Measurements from ENCODE around the gene MTMR12. TPM values are rescaled to one million over a fixed set of nuclear protein-coding genes. Genes with fewer than 3 reads are reported as not detected.

Gene MTMR12
- total and polyA plus RNA-seq, 2 experiments from 2014 or later = 18.3 to 51.6 TPM

DNA sequence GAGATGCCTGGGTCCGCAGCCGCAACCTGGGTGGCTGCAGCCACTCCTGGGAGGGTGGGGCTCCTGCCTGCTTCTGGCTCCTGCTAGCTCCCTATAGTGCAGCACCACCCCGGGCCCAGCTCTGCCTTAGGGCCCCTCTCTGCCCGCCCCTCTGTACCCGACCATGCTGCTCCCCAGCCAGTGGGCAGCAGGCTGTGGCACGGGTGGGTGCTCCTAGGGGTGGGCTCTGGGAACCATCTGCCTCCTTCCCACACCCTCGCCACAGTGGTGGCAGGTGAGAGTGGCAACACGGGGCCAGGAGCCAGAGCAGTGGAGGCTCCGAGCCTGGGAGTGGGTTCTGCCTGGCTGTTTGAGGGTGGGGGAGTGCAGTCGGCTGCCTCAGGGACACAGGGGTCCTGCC lies 7.8 kb upstream of the MTMR12 start:
- no peak overlapping the region for H3K27ac ChIP-seq (ENCODE audit: low read depth)
- no peak overlapping the region for H3K4me2 ChIP-seq
- H4K20me1 ChIP-seq (replicated peaks; ENCODE audit: insufficient read depth) = no peaks in the 10 kb centered on the region
- no peak for ATAC-seq
- Mint-ChIP-seq H3K36me3 (ENCODE audit: low read depth) (no peaks in the 10 kb centered on the region; the same call in 2 of the 3 replicates), H3K9me3 (peaks cover 5% of the 10 kb centered on the region; the same call in 2 of the 3 replicates), H3K4me3 (no peak overlapping the region), H3K27ac (no peak overlapping the region), H3K27me3 (ENCODE audit: insufficient read depth, low read depth, poor library complexity) (peaks cover 10% of the 10 kb centered on the region), H3K4me1 (peaks cover 2% of the 10 kb centered on the region; the same call in 1 of the 3 replicates)
- H3K79me2 ChIP-seq (replicated peaks; ENCODE audit: insufficient read depth) = no peaks in the 10 kb centered on the region
- H2AFZ ChIP-seq = no peak overlapping the region
- DNase-seq (ENCODE audit: low spot score) = no peak
- H3K9me2 ChIP-seq (ENCODE audit: insufficient read depth) = no peaks in the 10 kb centered on the region
- no peaks in the 10 kb centered on the region for H3F3A ChIP-seq (replicated peaks; ENCODE audit: low read depth)
- H3K36me3 ChIP-seq (ENCODE audit: insufficient read depth) = no peaks in the 10 kb centered on the region
- H3K4me3 ChIP-seq = no peak overlapping the region
- no peak for TF ChIP-seq NANOG (IDR thresholded peaks at IDR 0.05; ENCODE audit: borderline replicate concordance)
- no peak for TF ChIP-seq EZH2phosphoT487 (IDR thresholded peaks at IDR 0.05; ENCODE audit: unreplicated experiment)
- TF ChIP-seq, protein P1, sequence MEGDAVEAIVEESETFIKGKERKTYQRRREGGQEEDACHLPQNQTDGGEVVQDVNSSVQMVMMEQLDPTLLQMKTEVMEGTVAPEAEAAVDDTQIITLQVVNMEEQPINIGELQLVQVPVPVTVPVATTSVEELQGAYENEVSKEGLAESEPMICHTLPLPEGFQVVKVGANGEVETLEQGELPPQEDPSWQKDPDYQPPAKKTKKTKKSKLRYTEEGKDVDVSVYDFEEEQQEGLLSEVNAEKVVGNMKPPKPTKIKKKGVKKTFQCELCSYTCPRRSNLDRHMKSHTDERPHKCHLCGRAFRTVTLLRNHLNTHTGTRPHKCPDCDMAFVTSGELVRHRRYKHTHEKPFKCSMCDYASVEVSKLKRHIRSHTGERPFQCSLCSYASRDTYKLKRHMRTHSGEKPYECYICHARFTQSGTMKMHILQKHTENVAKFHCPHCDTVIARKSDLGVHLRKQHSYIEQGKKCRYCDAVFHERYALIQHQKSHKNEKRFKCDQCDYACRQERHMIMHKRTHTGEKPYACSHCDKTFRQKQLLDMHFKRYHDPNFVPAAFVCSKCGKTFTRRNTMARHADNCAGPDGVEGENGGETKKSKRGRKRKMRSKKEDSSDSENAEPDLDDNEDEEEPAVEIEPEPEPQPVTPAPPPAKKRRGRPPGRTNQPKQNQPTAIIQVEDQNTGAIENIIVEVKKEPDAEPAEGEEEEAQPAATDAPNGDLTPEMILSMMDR (conservative IDR thresholded peaks at IDR 0.05; ENCODE audit: low read depth in 2 of 2) = no peak
- TF ChIP-seq EZH2 (IDR thresholded peaks at IDR 0.05; ENCODE audit: low read depth, unreplicated experiment) = no peak
- TF ChIP-seq, protein P2, sequence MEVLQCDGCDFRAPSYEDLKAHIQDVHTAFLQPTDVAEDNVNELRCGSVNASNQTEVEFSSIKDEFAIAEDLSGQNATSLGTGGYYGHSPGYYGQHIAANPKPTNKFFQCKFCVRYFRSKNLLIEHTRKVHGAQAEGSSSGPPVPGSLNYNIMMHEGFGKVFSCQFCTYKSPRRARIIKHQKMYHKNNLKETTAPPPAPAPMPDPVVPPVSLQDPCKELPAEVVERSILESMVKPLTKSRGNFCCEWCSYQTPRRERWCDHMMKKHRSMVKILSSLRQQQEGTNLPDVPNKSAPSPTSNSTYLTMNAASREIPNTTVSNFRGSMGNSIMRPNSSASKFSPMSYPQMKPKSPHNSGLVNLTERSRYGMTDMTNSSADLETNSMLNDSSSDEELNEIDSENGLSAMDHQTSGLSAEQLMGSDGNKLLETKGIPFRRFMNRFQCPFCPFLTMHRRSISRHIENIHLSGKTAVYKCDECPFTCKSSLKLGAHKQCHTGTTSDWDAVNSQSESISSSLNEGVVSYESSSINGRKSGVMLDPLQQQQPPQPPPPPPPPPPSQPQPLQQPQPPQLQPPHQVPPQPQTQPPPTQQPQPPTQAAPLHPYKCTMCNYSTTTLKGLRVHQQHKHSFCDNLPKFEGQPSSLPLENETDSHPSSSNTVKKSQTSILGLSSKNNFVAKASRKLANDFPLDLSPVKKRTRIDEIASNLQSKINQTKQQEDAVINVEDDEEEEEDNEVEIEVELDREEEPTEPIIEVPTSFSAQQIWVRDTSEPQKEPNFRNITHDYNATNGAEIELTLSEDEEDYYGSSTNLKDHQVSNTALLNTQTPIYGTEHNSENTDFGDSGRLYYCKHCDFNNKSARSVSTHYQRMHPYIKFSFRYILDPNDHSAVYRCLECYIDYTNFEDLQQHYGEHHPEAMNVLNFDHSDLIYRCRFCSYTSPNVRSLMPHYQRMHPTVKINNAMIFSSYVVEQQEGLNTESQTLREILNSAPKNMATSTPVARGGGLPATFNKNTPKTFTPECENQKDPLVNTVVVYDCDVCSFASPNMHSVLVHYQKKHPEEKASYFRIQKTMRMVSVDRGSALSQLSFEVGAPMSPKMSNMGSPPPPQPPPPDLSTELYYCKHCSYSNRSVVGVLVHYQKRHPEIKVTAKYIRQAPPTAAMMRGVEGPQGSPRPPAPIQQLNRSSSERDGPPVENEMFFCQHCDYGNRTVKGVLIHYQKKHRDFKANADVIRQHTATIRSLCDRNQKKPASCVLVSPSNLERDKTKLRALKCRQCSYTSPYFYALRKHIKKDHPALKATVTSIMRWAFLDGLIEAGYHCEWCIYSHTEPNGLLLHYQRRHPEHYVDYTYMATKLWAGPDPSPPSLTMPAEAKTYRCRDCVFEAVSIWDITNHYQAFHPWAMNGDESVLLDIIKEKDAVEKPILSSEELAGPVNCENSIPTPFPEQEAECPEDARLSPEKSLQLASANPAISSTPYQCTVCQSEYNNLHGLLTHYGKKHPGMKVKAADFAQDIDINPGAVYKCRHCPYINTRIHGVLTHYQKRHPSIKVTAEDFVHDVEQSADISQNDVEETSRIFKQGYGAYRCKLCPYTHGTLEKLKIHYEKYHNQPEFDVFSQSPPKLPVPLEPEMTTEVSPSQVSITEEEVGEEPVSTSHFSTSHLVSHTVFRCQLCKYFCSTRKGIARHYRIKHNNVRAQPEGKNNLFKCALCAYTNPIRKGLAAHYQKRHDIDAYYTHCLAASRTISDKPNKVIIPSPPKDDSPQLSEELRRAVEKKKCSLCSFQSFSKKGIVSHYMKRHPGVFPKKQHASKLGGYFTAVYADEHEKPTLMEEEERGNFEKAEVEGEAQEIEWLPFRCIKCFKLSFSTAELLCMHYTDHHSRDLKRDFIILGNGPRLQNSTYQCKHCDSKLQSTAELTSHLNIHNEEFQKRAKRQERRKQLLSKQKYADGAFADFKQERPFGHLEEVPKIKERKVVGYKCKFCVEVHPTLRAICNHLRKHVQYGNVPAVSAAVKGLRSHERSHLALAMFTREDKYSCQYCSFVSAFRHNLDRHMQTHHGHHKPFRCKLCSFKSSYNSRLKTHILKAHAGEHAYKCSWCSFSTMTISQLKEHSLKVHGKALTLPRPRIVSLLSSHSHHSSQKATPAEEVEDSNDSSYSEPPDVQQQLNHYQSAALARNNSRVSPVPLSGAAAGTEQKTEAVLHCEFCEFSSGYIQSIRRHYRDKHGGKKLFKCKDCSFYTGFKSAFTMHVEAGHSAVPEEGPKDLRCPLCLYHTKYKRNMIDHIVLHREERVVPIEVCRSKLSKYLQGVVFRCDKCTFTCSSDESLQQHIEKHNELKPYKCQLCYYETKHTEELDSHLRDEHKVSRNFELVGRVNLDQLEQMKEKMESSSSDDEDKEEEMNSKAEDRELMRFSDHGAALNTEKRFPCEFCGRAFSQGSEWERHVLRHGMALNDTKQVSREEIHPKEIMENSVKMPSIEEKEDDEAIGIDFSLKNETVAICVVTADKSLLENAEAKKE (CRISPR knock-in tag; IDR thresholded peaks at IDR 0.05) = no peak
- TF ChIP-seq, protein P3, sequence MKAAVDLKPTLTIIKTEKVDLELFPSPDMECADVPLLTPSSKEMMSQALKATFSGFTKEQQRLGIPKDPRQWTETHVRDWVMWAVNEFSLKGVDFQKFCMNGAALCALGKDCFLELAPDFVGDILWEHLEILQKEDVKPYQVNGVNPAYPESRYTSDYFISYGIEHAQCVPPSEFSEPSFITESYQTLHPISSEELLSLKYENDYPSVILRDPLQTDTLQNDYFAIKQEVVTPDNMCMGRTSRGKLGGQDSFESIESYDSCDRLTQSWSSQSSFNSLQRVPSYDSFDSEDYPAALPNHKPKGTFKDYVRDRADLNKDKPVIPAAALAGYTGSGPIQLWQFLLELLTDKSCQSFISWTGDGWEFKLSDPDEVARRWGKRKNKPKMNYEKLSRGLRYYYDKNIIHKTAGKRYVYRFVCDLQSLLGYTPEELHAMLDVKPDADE (IDR thresholded peaks at IDR 0.05) = no peak
- no peak for TF ChIP-seq JUNB (IDR thresholded peaks at IDR 0.05; ENCODE audit: unreplicated experiment)
- TF ChIP-seq STAT1 (IDR thresholded peaks at IDR 0.05; ENCODE audit: unreplicated experiment) = no peak
- no peak for TF ChIP-seq CREB1 (CRISPR knock-in tag; IDR thresholded peaks at IDR 0.05; ENCODE audit: low read depth)
- TF ChIP-seq POLR2AphosphoS5 (IDR thresholded peaks at IDR 0.05; ENCODE audit: low read depth) = no peak
- TF ChIP-seq, protein P4, sequence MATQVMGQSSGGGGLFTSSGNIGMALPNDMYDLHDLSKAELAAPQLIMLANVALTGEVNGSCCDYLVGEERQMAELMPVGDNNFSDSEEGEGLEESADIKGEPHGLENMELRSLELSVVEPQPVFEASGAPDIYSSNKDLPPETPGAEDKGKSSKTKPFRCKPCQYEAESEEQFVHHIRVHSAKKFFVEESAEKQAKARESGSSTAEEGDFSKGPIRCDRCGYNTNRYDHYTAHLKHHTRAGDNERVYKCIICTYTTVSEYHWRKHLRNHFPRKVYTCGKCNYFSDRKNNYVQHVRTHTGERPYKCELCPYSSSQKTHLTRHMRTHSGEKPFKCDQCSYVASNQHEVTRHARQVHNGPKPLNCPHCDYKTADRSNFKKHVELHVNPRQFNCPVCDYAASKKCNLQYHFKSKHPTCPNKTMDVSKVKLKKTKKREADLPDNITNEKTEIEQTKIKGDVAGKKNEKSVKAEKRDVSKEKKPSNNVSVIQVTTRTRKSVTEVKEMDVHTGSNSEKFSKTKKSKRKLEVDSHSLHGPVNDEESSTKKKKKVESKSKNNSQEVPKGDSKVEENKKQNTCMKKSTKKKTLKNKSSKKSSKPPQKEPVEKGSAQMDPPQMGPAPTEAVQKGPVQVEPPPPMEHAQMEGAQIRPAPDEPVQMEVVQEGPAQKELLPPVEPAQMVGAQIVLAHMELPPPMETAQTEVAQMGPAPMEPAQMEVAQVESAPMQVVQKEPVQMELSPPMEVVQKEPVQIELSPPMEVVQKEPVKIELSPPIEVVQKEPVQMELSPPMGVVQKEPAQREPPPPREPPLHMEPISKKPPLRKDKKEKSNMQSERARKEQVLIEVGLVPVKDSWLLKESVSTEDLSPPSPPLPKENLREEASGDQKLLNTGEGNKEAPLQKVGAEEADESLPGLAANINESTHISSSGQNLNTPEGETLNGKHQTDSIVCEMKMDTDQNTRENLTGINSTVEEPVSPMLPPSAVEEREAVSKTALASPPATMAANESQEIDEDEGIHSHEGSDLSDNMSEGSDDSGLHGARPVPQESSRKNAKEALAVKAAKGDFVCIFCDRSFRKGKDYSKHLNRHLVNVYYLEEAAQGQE (IDR thresholded peaks at IDR 0.05; ENCODE audit: unreplicated experiment) = no peak
- TF ChIP-seq ZNF331 (CRISPR knock-in tag; IDR thresholded peaks at IDR 0.05; ENCODE audit: low read depth) = no peak
- no peak for TF ChIP-seq ZNF114 (CRISPR knock-in tag; IDR thresholded peaks at IDR 0.05)
- H3K27me3 ChIP-seq (ENCODE audit: insufficient read depth) = no peaks in the 10 kb centered on the region
- no peaks in the 10 kb centered on the region for H3K4me1 ChIP-seq (ENCODE audit: insufficient read depth)

Measured in GM23338 (cell line).